ENCODE results near the gene C21orf58. TPM values are rescaled to one million over a fixed set of nuclear protein-coding genes. Genes with fewer than 3 reads are reported as not detected.
A peak's percentile ranks its signal among the peaks of the same experiment; 100 is the strongest.

The C21orf58 gene
- total RNA-seq, 1 experiment from 2014 or later: 12.7 TPM

- TF ChIP-seq CTCF (IDR thresholded peaks at IDR 0.05) (no peak), REST (IDR thresholded peaks at IDR 0.05; ENCODE audit: insufficient read depth in 1 of 2, low read depth in 2 of 2, low read length in 1 of 2) (no peak), TCF7L2 (IDR thresholded peaks at IDR 0.05; ENCODE audit: low read depth, low read length) (no peak), POLR2AphosphoS5 (IDR thresholded peaks at IDR 0.05; ENCODE audit: low read depth, low read length) (no peak), SIN3A (IDR thresholded peaks at IDR 0.05; ENCODE audit: borderline replicate concordance, insufficient read depth, low read depth, low read length) (no peak)
- Histone ChIP-seq H3K4me1 (ENCODE audit: control insufficient read depth, insufficient read depth, low read length) (peaks cover 12% of the 10 kb centered on the region), H3K36me3 (ENCODE audit: control insufficient read depth, insufficient read depth, low read length) (no peaks in the 10 kb centered on the region), H3K9me3 (ENCODE audit: control insufficient read depth, insufficient read depth, low read depth, low read length) (no peaks in the 10 kb centered on the region), H3K4me3 (ENCODE audit: low read depth in 2 of 2, low read length in 2 of 2) (no peak overlapping the region), H3K27me3 (ENCODE audit: control insufficient read depth, insufficient read depth, low read length) (no peaks in the 10 kb centered on the region), H3K27ac (ENCODE audit: low read length) (no peak overlapping the region)
- in situ Hi-C loops (cut with HindIII; ENCODE audit: low pct_unique_long_range_greater_than_20kb, low sequenced_read_pairs) (no loop called here), intact Hi-C loops (cut with micrococcal nuclease; ENCODE audit: unreplicated experiment) (no loop called here)
- no TSS peak for BruUV-seq (replicated peaks)
- DNase-seq (ENCODE audit: low read depth, low spot score) (no peak), ATAC-seq (peak; percentile 47; the same call in 1 of the 2 replicates)
- ChIA-PET POLR2A (no interaction called here), CTCF (no interaction called here)
Measured at GRCh38 chr21:46317710-46318463, 5.8 kb downstream of the C21orf58 start.

GRCh38 chr21:46316708-46317324 lies 6.9 kb downstream of the C21orf58 start:
- no peak overlapping the region for H3K4me3 ChIP-seq (ENCODE audit: low read depth in 2 of 2, low read length in 2 of 2)
- CTCF ChIA-PET: no interaction called here
- no peaks in the 10 kb centered on the region for H3K36me3 ChIP-seq (ENCODE audit: control insufficient read depth, insufficient read depth, low read length)
- no peaks in the 10 kb centered on the region for H3K9me3 ChIP-seq (ENCODE audit: control insufficient read depth, insufficient read depth, low read depth, low read length)
- BruUV-seq (replicated peaks): no TSS peak
- POLR2A ChIA-PET: no interaction called here
- no peaks in the 10 kb centered on the region for H3K27me3 ChIP-seq (ENCODE audit: control insufficient read depth, insufficient read depth, low read length)
- in situ Hi-C loops (cut with HindIII; ENCODE audit: low pct_unique_long_range_greater_than_20kb, low sequenced_read_pairs) (no loop called here), intact Hi-C loops (cut with micrococcal nuclease; ENCODE audit: unreplicated experiment) (no loop called here)
- TF ChIP-seq REST (IDR thresholded peaks at IDR 0.05; ENCODE audit: insufficient read depth in 1 of 2, low read depth in 2 of 2, low read length in 1 of 2): no peak
- TF ChIP-seq TCF7L2 (IDR thresholded peaks at IDR 0.05; ENCODE audit: low read depth, low read length): no peak
- TF ChIP-seq SIN3A (IDR thresholded peaks at IDR 0.05; ENCODE audit: borderline replicate concordance, insufficient read depth, low read depth, low read length): no peak
- TF ChIP-seq CTCF (IDR thresholded peaks at IDR 0.05): no peak
- TF ChIP-seq POLR2AphosphoS5 (IDR thresholded peaks at IDR 0.05; ENCODE audit: low read depth, low read length): no peak
- H3K4me1 ChIP-seq (ENCODE audit: control insufficient read depth, insufficient read depth, low read length): peaks cover 9% of the 10 kb centered on the region
- no peak overlapping the region for H3K27ac ChIP-seq (ENCODE audit: low read length)
- ATAC-seq (no peak), DNase-seq (ENCODE audit: low read depth, low spot score) (no peak)

Data from Panc1 (cell line).